ENCODE measurements around the gene KIF16B. TPM values are rescaled to one million over a fixed set of nuclear protein-coding genes. Genes with fewer than 3 reads are reported as not detected.

Gene KIF16B
- total RNA-seq, 1 donor from 2014 or later: 7.0 TPM

DNA sequence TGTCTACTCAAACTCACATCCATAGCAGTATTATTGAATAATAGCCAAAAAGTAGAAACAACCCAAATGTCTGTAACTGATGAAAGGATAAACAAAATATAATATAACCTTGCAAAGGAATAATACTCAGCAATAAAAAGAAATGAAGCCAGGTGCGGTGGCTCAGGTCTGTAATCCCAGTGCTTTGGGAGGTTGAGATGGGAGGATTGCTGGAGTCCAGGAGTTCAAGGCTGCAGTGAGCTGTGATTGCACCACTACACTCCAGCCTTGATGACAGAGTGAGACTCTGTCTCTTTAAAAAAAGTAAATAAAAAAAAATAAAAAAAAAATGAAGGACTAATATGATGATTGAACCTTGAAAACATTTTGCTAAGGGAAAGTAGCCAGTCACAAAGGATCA lies 22.1 kb upstream of the KIF16B start:
- no peak for TF ChIP-seq EZH2 (IDR thresholded peaks at IDR 0.05; ENCODE audit: insufficient read depth, low read length)
- TF ChIP-seq, protein P1, sequence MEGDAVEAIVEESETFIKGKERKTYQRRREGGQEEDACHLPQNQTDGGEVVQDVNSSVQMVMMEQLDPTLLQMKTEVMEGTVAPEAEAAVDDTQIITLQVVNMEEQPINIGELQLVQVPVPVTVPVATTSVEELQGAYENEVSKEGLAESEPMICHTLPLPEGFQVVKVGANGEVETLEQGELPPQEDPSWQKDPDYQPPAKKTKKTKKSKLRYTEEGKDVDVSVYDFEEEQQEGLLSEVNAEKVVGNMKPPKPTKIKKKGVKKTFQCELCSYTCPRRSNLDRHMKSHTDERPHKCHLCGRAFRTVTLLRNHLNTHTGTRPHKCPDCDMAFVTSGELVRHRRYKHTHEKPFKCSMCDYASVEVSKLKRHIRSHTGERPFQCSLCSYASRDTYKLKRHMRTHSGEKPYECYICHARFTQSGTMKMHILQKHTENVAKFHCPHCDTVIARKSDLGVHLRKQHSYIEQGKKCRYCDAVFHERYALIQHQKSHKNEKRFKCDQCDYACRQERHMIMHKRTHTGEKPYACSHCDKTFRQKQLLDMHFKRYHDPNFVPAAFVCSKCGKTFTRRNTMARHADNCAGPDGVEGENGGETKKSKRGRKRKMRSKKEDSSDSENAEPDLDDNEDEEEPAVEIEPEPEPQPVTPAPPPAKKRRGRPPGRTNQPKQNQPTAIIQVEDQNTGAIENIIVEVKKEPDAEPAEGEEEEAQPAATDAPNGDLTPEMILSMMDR (IDR thresholded peaks at IDR 0.05; ENCODE audit: insufficient read depth, low read depth, low read length): no peak
- Mint-ChIP-seq H3K27me3 (ENCODE audit: low read depth, unreplicated experiment) (peaks cover 3% of the 10 kb centered on the region), H3K36me3 (ENCODE audit: low read depth, unreplicated experiment) (no peaks in the 10 kb centered on the region), H3K4me1 (ENCODE audit: low read depth, unreplicated experiment) (no peaks in the 10 kb centered on the region), H3K9me3 (ENCODE audit: unreplicated experiment) (peaks cover 1% of the 10 kb centered on the region), H3K27ac (ENCODE audit: unreplicated experiment) (no peak overlapping the region), H3K4me3 (ENCODE audit: unreplicated experiment) (no peak overlapping the region)
- H3K4me3 ChIP-seq (ENCODE audit: insufficient read depth, low read depth, low read length): no peak overlapping the region
- H3K9me3 ChIP-seq (ENCODE audit: insufficient read depth, low read depth, low read length): no peaks in the 10 kb centered on the region
- DNase-seq (ENCODE audit: low read depth) (no peak), FAIRE-seq (no peak)
- H3K4me2 ChIP-seq (ENCODE audit: low read length): no peak overlapping the region
- no peak overlapping the region for H2AFZ ChIP-seq (ENCODE audit: low read depth, low read length)
- H3K36me3 ChIP-seq (ENCODE audit: insufficient read depth, low read length): no peaks in the 10 kb centered on the region
- H3K4me1 ChIP-seq (ENCODE audit: insufficient read depth, low read length): no peaks in the 10 kb centered on the region
- H3K27me3 ChIP-seq (ENCODE audit: insufficient read depth, low read length): no peaks in the 10 kb centered on the region
- no peaks in the 10 kb centered on the region for H4K20me1 ChIP-seq (ENCODE audit: insufficient read depth, low read length)
- no peaks in the 10 kb centered on the region for H3K79me2 ChIP-seq (ENCODE audit: insufficient read depth, low read length)
- H3K9ac ChIP-seq (ENCODE audit: low read length): no peak overlapping the region
- no peak overlapping the region for H3K27ac ChIP-seq (ENCODE audit: low read depth, low read length)

GRCh38 chr20:16590041-16590633 lies 16.9 kb upstream of the KIF16B start:
- H3K36me3 Mint-ChIP-seq (ENCODE audit: low read depth, unreplicated experiment): no peaks in the 10 kb centered on the region
- FAIRE-seq: no peak

DNA sequence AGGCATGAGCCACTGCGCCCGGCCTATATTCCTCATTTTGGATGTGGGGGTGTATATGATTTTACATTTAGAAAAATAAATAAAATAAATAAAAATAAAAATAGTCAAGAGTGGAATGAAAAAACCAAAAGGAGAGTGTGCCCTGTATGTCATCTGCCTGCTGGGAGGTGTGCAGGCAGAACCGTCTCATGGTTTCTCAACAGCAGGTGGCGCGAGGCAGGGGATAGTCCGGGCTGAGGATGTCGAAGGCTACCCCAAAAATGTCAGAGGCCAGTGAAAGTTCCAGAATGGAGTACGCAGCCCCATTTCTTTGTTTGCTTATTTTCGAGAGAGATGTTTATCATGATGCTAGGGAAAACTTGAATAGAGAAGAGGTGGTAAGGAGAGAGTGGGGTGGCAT lies 16.4 kb upstream of the KIF16B start:
- Mint-ChIP-seq H3K36me3 (ENCODE audit: low read depth, unreplicated experiment) (no peaks in the 10 kb centered on the region), H3K27ac (ENCODE audit: unreplicated experiment) (no peak overlapping the region), H3K9me3 (ENCODE audit: unreplicated experiment) (peaks cover 1% of the 10 kb centered on the region), H3K4me3 (ENCODE audit: unreplicated experiment) (no peak overlapping the region), H3K27me3 (ENCODE audit: low read depth, unreplicated experiment) (peaks cover 7% of the 10 kb centered on the region), H3K4me1 (ENCODE audit: low read depth, unreplicated experiment) (no peaks in the 10 kb centered on the region)
- no peak overlapping the region for H3K4me2 ChIP-seq (ENCODE audit: low read length)
- no peaks in the 10 kb centered on the region for H4K20me1 ChIP-seq (ENCODE audit: insufficient read depth, low read length)
- H3K27ac ChIP-seq (ENCODE audit: low read depth, low read length): no peak overlapping the region
- FAIRE-seq (no peak), DNase-seq (ENCODE audit: low read depth) (no peak)
- no peaks in the 10 kb centered on the region for H3K4me1 ChIP-seq (ENCODE audit: insufficient read depth, low read length)
- H3K36me3 ChIP-seq (ENCODE audit: insufficient read depth, low read length): no peaks in the 10 kb centered on the region
- H3K9ac ChIP-seq (ENCODE audit: low read length): no peak overlapping the region
- no peak overlapping the region for H3K4me3 ChIP-seq (ENCODE audit: insufficient read depth, low read depth, low read length)
- no peaks in the 10 kb centered on the region for H3K79me2 ChIP-seq (ENCODE audit: insufficient read depth, low read length)
- TF ChIP-seq, protein P1 (IDR thresholded peaks at IDR 0.05; ENCODE audit: insufficient read depth, low read depth, low read length): no peak
- no peak for TF ChIP-seq EZH2 (IDR thresholded peaks at IDR 0.05; ENCODE audit: insufficient read depth, low read length)
- no peaks in the 10 kb centered on the region for H3K9me3 ChIP-seq (ENCODE audit: insufficient read depth, low read depth, low read length)
- no peaks in the 10 kb centered on the region for H3K27me3 ChIP-seq (ENCODE audit: insufficient read depth, low read length)
- H2AFZ ChIP-seq (ENCODE audit: low read depth, low read length): no peak overlapping the region

More at GRCh38 chr20:16590041-16590633, 16.9 kb upstream of the KIF16B start:
- Histone ChIP-seq H3K79me2 (ENCODE audit: insufficient read depth, low read length) (no peaks in the 10 kb centered on the region), H3K27ac (ENCODE audit: low read depth, low read length) (no peak overlapping the region), H3K9me3 (ENCODE audit: insufficient read depth, low read depth, low read length) (no peaks in the 10 kb centered on the region), H3K36me3 (ENCODE audit: insufficient read depth, low read length) (no peaks in the 10 kb centered on the region), H3K9ac (ENCODE audit: low read length) (no peak overlapping the region), H3K4me3 (ENCODE audit: insufficient read depth, low read depth, low read length) (no peak overlapping the region), H3K4me2 (ENCODE audit: low read length) (no peak overlapping the region), H3K4me1 (ENCODE audit: insufficient read depth, low read length) (no peaks in the 10 kb centered on the region), H3K27me3 (ENCODE audit: insufficient read depth, low read length) (no peaks in the 10 kb centered on the region), H2AFZ (ENCODE audit: low read depth, low read length) (no peak overlapping the region), H4K20me1 (ENCODE audit: insufficient read depth, low read length) (no peaks in the 10 kb centered on the region)
- H3K4me3 Mint-ChIP-seq (ENCODE audit: unreplicated experiment): no peak overlapping the region
- H3K9me3 Mint-ChIP-seq (ENCODE audit: unreplicated experiment): peaks cover 1% of the 10 kb centered on the region
- DNase-seq (ENCODE audit: low read depth): no peak
- H3K27ac Mint-ChIP-seq (ENCODE audit: unreplicated experiment): no peak overlapping the region
- H3K4me1 Mint-ChIP-seq (ENCODE audit: low read depth, unreplicated experiment): no peaks in the 10 kb centered on the region
- TF ChIP-seq, protein P1 (IDR thresholded peaks at IDR 0.05; ENCODE audit: insufficient read depth, low read depth, low read length): no peak
- no peak for TF ChIP-seq EZH2 (IDR thresholded peaks at IDR 0.05; ENCODE audit: insufficient read depth, low read length)
- H3K27me3 Mint-ChIP-seq (ENCODE audit: low read depth, unreplicated experiment): peaks cover 7% of the 10 kb centered on the region

Data from astrocyte (in vitro differentiated cells and primary cell).